GM12878 (cell line): ENCODE results near the gene PLEKHA7. TPM values are rescaled to one million over a fixed set of nuclear protein-coding genes. Genes with fewer than 3 reads are reported as not detected.

Experiments used
- ATAC-seq: fragments of 200-7000 bp; cut with Tn5 transposase; 3 replicates; pipeline ENCODE4 v1.9.1; 2020; ENCODE audit warnings: mild to moderate bottlenecking, moderate library complexity
- BruUV-seq: library from RNA; stranded (reverse); fragments of 400-500 nt; replicated peaks from 2 replicates; lab custom pipeline; 2021; lab: Mats Ljungman, UMichigan
- CTCF ChIA-PET: fragments of 300-600 bp; sonication (Branson Sonifier 250); formaldehyde crosslinking; extraction: SDS; loops from one replicate; lab custom pipeline; 2021; ENCODE audit warnings: inconsistent platforms; lab: Yijun Ruan, JAX
- POLR2A ChIA-PET: fragments of 350-600 bp; formaldehyde crosslinking; extraction: SDS; loops from one replicate; lab custom pipeline; 2021; ENCODE audit warnings: inconsistent platforms; lab: Charles Lee
- RAD21 ChIA-PET: fragments of 300-600 bp; sonication (Branson Sonifier 250); formaldehyde crosslinking; loops from one replicate; lab custom pipeline; 2023; ENCODE audit warnings: antibody characterized with exemption; ENCODE audit not compliant: unreplicated experiment; lab: Charles Lee
- SMC1A ChIA-PET: fragments of 300-600 bp; sonication (Branson Sonifier 250); formaldehyde crosslinking; loops from one replicate; lab custom pipeline; 2023; ENCODE audit not compliant: unreplicated experiment, uncharacterized antibody; lab: Charles Lee
- DNase-seq: peaks from one replicate; pipeline ENCODE4 v3.0.0-alpha.2; 2011; ENCODE audit warnings: low read depth, low spot score
- FAIRE-seq: peaks from 3 replicates; lab custom pipeline; 2011; peaks lifted over from hg19 to GRCh38; lab: Jason Lieb, UNC
- H2AFZ ChIP-seq: 2 replicates; pipeline ENCODE4 v1.6.0; 2011; ENCODE audit warnings: low read depth, low read length, control low read depth; ENCODE audit not compliant: control insufficient read depth
- H3K27ac ChIP-seq: 2 replicates; pipeline ENCODE4 v1.5.1; 2011; ENCODE audit warnings: control low read depth; ENCODE audit not compliant: control insufficient read depth, insufficient read depth
- H3K27me3 ChIP-seq, 2 experiments: replicated peaks in 1 of 2; 2 replicates each; pipeline versions ENCODE4 v1.6.0 to v1.6.1; 2011; ENCODE audit warnings: low read length in 1 of 2; ENCODE audit not compliant: control insufficient read depth in 2 of 2, insufficient read depth in 2 of 2
- H3K36me3 ChIP-seq, 2 experiments: 2 replicates each; pipeline ENCODE4 v1.5.1; 2011; ENCODE audit warnings: low read length in 1 of 2; ENCODE audit not compliant: control insufficient read depth in 2 of 2, insufficient read depth in 2 of 2
- H3K4me1 ChIP-seq: 2 replicates; pipeline ENCODE4 v1.6.1; 2011; ENCODE audit warnings: mild to moderate bottlenecking, low read length, moderate library complexity, mixed read lengths; ENCODE audit not compliant: control insufficient read depth, insufficient read depth
- H3K4me2 ChIP-seq: 2 replicates; pipeline ENCODE4 v1.6.0; 2011; ENCODE audit warnings: control low read depth; ENCODE audit not compliant: control insufficient read depth, insufficient read depth
- H3K4me3 ChIP-seq: fragments of 200-600 bp; sonication (generic); 2 replicates; pipeline ENCODE4 v1.5.1; 2016
- H3K79me2 ChIP-seq: 2 replicates; pipeline ENCODE4 v1.6.0; 2011; ENCODE audit warnings: low read length; ENCODE audit not compliant: control insufficient read depth, insufficient read depth
- H3K9ac ChIP-seq: 2 replicates; pipeline ENCODE4 v1.8.0; 2011; ENCODE audit warnings: low read length, control low read depth, mixed read lengths; ENCODE audit not compliant: control insufficient read depth, insufficient read depth
- H3K9me3 ChIP-seq: replicated peaks from 3 replicates; pipeline ENCODE4 v1.5.1; 2011; ENCODE audit warnings: mild to moderate bottlenecking, low read length; ENCODE audit not compliant: control insufficient read depth, insufficient read depth
- H4K20me1 ChIP-seq: 2 replicates; pipeline ENCODE4 v1.6.0; 2011; ENCODE audit not compliant: control insufficient read depth, insufficient read depth
- CHD4 ChIP-seq: fragments of 200-600 bp; sonication (generic); IDR thresholded peaks from 2 replicates; pipeline ENCODE4 v1.6.1; 2016; ENCODE audit warnings: mild to moderate bottlenecking
- DPF2 ChIP-seq: fragments of 450-650 bp; IDR thresholded peaks from 2 replicates; pipeline ENCODE4 v1.6.1; 2017; ENCODE audit warnings: mild to moderate bottlenecking
- JUND ChIP-seq: IDR thresholded peaks from 2 replicates; pipeline ENCODE4 v1.6.1; 2012; ENCODE audit warnings: low read depth, mild to moderate bottlenecking, low read length, improper control_type of control experiment, moderate library complexity
- KLF5 ChIP-seq: fragments of 450-650 bp; IDR thresholded peaks from 2 replicates; pipeline ENCODE4 v1.6.1; 2014; ENCODE audit warnings: mild to moderate bottlenecking; ENCODE audit not compliant: partially characterized antibody
- MAX ChIP-seq: IDR thresholded peaks from 2 replicates; pipeline ENCODE4 v1.6.1; 2012; ENCODE audit warnings: low read depth, low read length, improper control_type of control experiment
- MTA3 ChIP-seq: IDR thresholded peaks from 2 replicates; pipeline ENCODE4 v1.6.1; 2012; ENCODE audit warnings: low read length, inconsistent platforms, borderline replicate concordance
- MYC ChIP-seq: IDR thresholded peaks from 2 replicates; pipeline ENCODE4 v1.6.1; 2011; ENCODE audit warnings: mild to moderate bottlenecking, low read length, moderate library complexity, inconsistent platforms; ENCODE audit not compliant: insufficient read depth, insufficient replicate concordance, insufficient read length, severe bottlenecking
- NBN ChIP-seq: fragments of 450-650 bp; IDR thresholded peaks from 2 replicates; pipeline ENCODE4 v1.6.1; 2016
- NFXL1 ChIP-seq: fragments of 450-650 bp; IDR thresholded peaks from 2 replicates; pipeline ENCODE4 v1.6.1; 2017; ENCODE audit warnings: antibody characterized with exemption, mild to moderate bottlenecking, borderline replicate concordance
- PBX3 ChIP-seq: IDR thresholded peaks from 2 replicates; pipeline ENCODE4 v1.6.1; 2011; ENCODE audit warnings: mild to moderate bottlenecking, low read depth, low read length, moderate library complexity; ENCODE audit not compliant: insufficient replicate concordance
- POLR2AphosphoS5 ChIP-seq: IDR thresholded peaks from 2 replicates; pipeline ENCODE4 v1.6.1; 2011; ENCODE audit warnings: mild to moderate bottlenecking, low read length, inconsistent platforms
- SMAD1 ChIP-seq: fragments of 450-650 bp; IDR thresholded peaks from 2 replicates; pipeline ENCODE4 v1.6.1; 2018; ENCODE audit warnings: mild to moderate bottlenecking, low read depth; ENCODE audit not compliant: partially characterized antibody
- SMAD5 ChIP-seq: IDR thresholded peaks from 2 replicates; pipeline ENCODE4 v1.6.1; 2016; ENCODE audit warnings: antibody characterized with exemption, low read depth
- SMARCA5 ChIP-seq: fragments of 450-650 bp; IDR thresholded peaks from 2 replicates; pipeline ENCODE4 v1.6.1; 2017; ENCODE audit warnings: mild to moderate bottlenecking
- SPI1 ChIP-seq: IDR thresholded peaks from 2 replicates; pipeline ENCODE4 v1.6.1; 2011; ENCODE audit warnings: low read depth, mild to moderate bottlenecking, low read length, moderate library complexity, borderline replicate concordance; ENCODE audit not compliant: insufficient read depth
- TARDBP ChIP-seq: IDR thresholded peaks from 2 replicates; pipeline ENCODE4 v1.6.1; 2016; ENCODE audit warnings: borderline replicate concordance
- ZNF622 ChIP-seq: fragments of 450-650 bp; IDR thresholded peaks from 2 replicates; pipeline ENCODE4 v1.6.1; 2017; ENCODE audit warnings: mild to moderate bottlenecking, inconsistent platforms
- ZNF687 ChIP-seq: fragments of 450-650 bp; IDR thresholded peaks from 2 replicates; pipeline ENCODE4 v1.6.1; 2017; ENCODE audit warnings: mild to moderate bottlenecking, moderate library complexity
- ZSCAN29 ChIP-seq: fragments of 450-650 bp; IDR thresholded peaks from 2 replicates; pipeline ENCODE4 v1.6.1; 2017; ENCODE audit warnings: mild to moderate bottlenecking, moderate library complexity
- WGBS: methylation state at CpG from one replicate; pipeline ENCODE4 v1.1.6; 2016; ENCODE audit warnings: low lambda C conversion rate; ENCODE audit not compliant: insufficient replicate concordance, insufficient coverage; ENCODE audit errors: missing lambda C conversion rate; 5-methylcytosine and 5-hydroxymethylcytosine counted together
- in situ Hi-C: fragments of 300-500 bp; cut with MboI; formaldehyde crosslinking; loops from 9 replicates; pipeline ENCODE4 v1.14.3; 2018; ENCODE audit warnings: mixed read lengths
- intact Hi-C: fragments of 100-400 bp; cut with micrococcal nuclease; formaldehyde crosslinking; loops from one replicate; pipeline ENCODE4 v1.14.2; 2022; ENCODE audit not compliant: unreplicated experiment
- polyA plus RNA-seq, 11 experiments: library from polyadenylated mRNA; depleted of rRNA in 4 of 11; unstranded in 6 of 11; stranded (reverse) in 5 of 11; fragments of >200 nt; fragmentation: Nextera tagmentation in 4 of 11; fragmentation: Illumina TruSeq in 1 of 11; extraction: Ambion mirVana in 4 of 11; extraction: Trizol in 1 of 11; gene quantifications; 1 replicate in 1 of 11; 2 replicates in 10 of 11; pipeline versions ENCODE4 v1.2.1 to v1.2.3, GENCODE V29; 2011 to 2016; ENCODE audit warnings: inconsistent platforms in 2 of 11, missing spikeins in 2 of 11, low read depth in 1 of 11
- total RNA-seq, 4 experiments: library from RNA; depleted of rRNA in 3 of 4; stranded (reverse); fragments of >200 nt in 3 of 4; fragmentation: Illumina TruSeq in 1 of 4; extraction: Trizol in 1 of 4; gene quantifications; 2 replicates each; pipeline versions ENCODE4 v1.2.1 to v1.2.3, GENCODE V29; 2013 to 2021

The PLEKHA7 gene
- total and polyA plus RNA-seq, 10 of the 15 experiments (the other 5 are each of a cell fraction or from before 2014, with no cell fraction given), result 0.45 to 5.3 (median 2.1) TPM

GRCh38 chr11:16774936-16775613 lies 239.1 kb downstream of the PLEKHA7 start:
- ATAC-seq, result no peak
- H3K9ac ChIP-seq, result no peak overlapping the region
- H3K4me1 ChIP-seq, result no peaks in the 10 kb centered on the region
- TF ChIP-seq NBN, result no peak
- TF ChIP-seq SMAD5, result no peak
- TF ChIP-seq MYC, result no peak
- no peak for TF ChIP-seq ZNF687
- no peak for TF ChIP-seq SMAD1
- TF ChIP-seq ZNF622, result no peak
- TF ChIP-seq DPF2, result no peak
- TF ChIP-seq NFXL1, result no peak
- TF ChIP-seq MTA3, result no peak
- TF ChIP-seq TARDBP, result no peak
- no peak for TF ChIP-seq PBX3
- no peak for TF ChIP-seq POLR2AphosphoS5
- no peak for TF ChIP-seq KLF5
- TF ChIP-seq CHD4, result no peak
- TF ChIP-seq SMARCA5, result no peak
- no peak for TF ChIP-seq SPI1
- no peak for TF ChIP-seq MAX
- TF ChIP-seq ZSCAN29, result no peak
- TF ChIP-seq JUND, result no peak
- intact Hi-C loops (no loop called here), in situ Hi-C loops (no loop called here)
- ChIA-PET SMC1A (interaction anchor here (0.9 to 2.0 kb wide), 3 partner anchors 8 to 11 kb away, joined by 3 to 9 read pairs (median 3); no protein-coding TSS in a partner anchor), RAD21 (no interaction called here), POLR2A (no interaction called here), CTCF (interaction anchor here (0.5 to 3.7 kb wide), 2 partner anchors 9 to 10 kb away, joined by 4 to 59 read pairs; no protein-coding TSS in a partner anchor)
- H4K20me1 ChIP-seq, result no peaks in the 10 kb centered on the region
- no peak overlapping the region for H3K4me3 ChIP-seq
- H3K27me3 ChIP-seq, result no peaks in the 10 kb centered on the region
- H3K9me3 ChIP-seq, result no peaks in the 10 kb centered on the region
- H2AFZ ChIP-seq, result no peak overlapping the region
- no peak overlapping the region for H3K4me2 ChIP-seq
- H3K79me2 ChIP-seq, result no peaks in the 10 kb centered on the region
- WGBS, result 59% methylated on average over 11 of the region's 11 CpGs
- FAIRE-seq, result no peak
- DNase-seq, result no peak
- H3K36me3 ChIP-seq, result no peaks in the 10 kb centered on the region
- H3K27ac ChIP-seq, result no peak overlapping the region
- no TSS peak for BruUV-seq
